Measurements from ENCODE around the gene OR52E6. TPM values are rescaled to one million over a fixed set of nuclear protein-coding genes. Genes with fewer than 3 reads are reported as not detected.

OR52E6 gene
- total RNA-seq, 6 experiments from 2014 or later: not detected

- H3K27me3 Mint-ChIP-seq (ENCODE audit: insufficient read depth): peaks cover 25% of the 10 kb centered on the region
- no peak for DNase-seq
- H3K27ac Mint-ChIP-seq: no peak overlapping the region
- H3K4me1 Mint-ChIP-seq (ENCODE audit: low read depth): peaks cover 10% of the 10 kb centered on the region
- no peaks in the 10 kb centered on the region for H3K36me3 Mint-ChIP-seq (ENCODE audit: low read depth)
- no peaks in the 10 kb centered on the region; the same call in 1 of the 2 replicates for H3K9me3 Mint-ChIP-seq
- no peak overlapping the region for H3K4me3 Mint-ChIP-seq
- no peak for TF ChIP-seq CTCF (IDR thresholded peaks at IDR 0.05)
These were observed 37.7 kb downstream of the OR52E6 start for GRCh38 chr11:5803982-5804381.

GRCh38 chr11:5796541-5796940, 45.2 kb downstream of the OR52E6 start:
- no peaks in the 10 kb centered on the region for H3K4me1 Mint-ChIP-seq (ENCODE audit: low read depth)
- DNase-seq: no peak
- TF ChIP-seq CTCF (IDR thresholded peaks at IDR 0.05): no peak
- H3K4me3 Mint-ChIP-seq: no peak overlapping the region
- H3K27ac Mint-ChIP-seq: no peak overlapping the region
- no peaks in the 10 kb centered on the region for H3K36me3 Mint-ChIP-seq (ENCODE audit: low read depth)
- no peaks in the 10 kb centered on the region for H3K9me3 Mint-ChIP-seq
- H3K27me3 Mint-ChIP-seq (ENCODE audit: insufficient read depth): no peaks in the 10 kb centered on the region

- H3K4me1 Mint-ChIP-seq (ENCODE audit: low read depth): no peaks in the 10 kb centered on the region
- no peak for DNase-seq
- no peak within 1 kb of the TSS for H3K27ac Mint-ChIP-seq
- no peaks in the 10 kb centered on the region for H3K9me3 Mint-ChIP-seq
- TF ChIP-seq CTCF (IDR thresholded peaks at IDR 0.05): no peak
- H3K4me3 Mint-ChIP-seq: no peak within 1 kb of the TSS
- H3K36me3 Mint-ChIP-seq (ENCODE audit: low read depth): no peaks in the 10 kb centered on the region
- no peaks in the 10 kb centered on the region for H3K27me3 Mint-ChIP-seq (ENCODE audit: insufficient read depth)
These were observed 50.5 kb downstream of the OR52E6 start, which contains the start of gene OR52N1 for GRCh38 chr11:5791165-5791564. Gene OR52N1 (minus strand): TSS chr11:5791265. CDS start chr11:5788816, 2,449 bp downstream.

Other genes starting within 250 kb of the OR52E6 start
- 1 to 10 TPM; 4.0 to 9.0 (median 6.6) TPM for gene TRIM6, start 245.3 kb downstream of the OR52E6 start, total RNA-seq (2021; fragmentation: NEBNext Ultra II Directional; extraction: Animal tissue kit (Norgen Biotek cat#: 25700))
- gene TRIM34, start 216.9 kb downstream of the OR52E6 start, total RNA-seq (2021; fragmentation: NEBNext Ultra II Directional; extraction: Animal tissue kit (Norgen Biotek cat#: 25700)): 1 to 10 TPM; 3.8 to 6.9 (median 4.9) TPM
- gene TRIM5, start 156.8 kb downstream of the OR52E6 start, total RNA-seq (2021; fragmentation: NEBNext Ultra II Directional; extraction: Animal tissue kit (Norgen Biotek cat#: 25700)): 10 to 100 TPM; 35.7 to 49.4 (median 43.5) TPM
- 100 to 1,000 TPM in 5 of 6 experiments, 10 to 100 TPM in 1; 77.9 to 131 (median 118) TPM for gene TRIM22, start 152.1 kb downstream of the OR52E6 start, total RNA-seq (2021; fragmentation: NEBNext Ultra II Directional; extraction: Animal tissue kit (Norgen Biotek cat#: 25700))
- not detected for gene OR56B1, start 105.4 kb downstream of the OR52E6 start, total RNA-seq (2021; fragmentation: NEBNext Ultra II Directional; extraction: Animal tissue kit (Norgen Biotek cat#: 25700))
- gene OR52N4, start 87.7 kb downstream of the OR52E6 start, total RNA-seq (2021; fragmentation: NEBNext Ultra II Directional; extraction: Animal tissue kit (Norgen Biotek cat#: 25700)): not detected
- gene OR52N5, start 58.5 kb downstream of the OR52E6 start, total RNA-seq (2021; fragmentation: NEBNext Ultra II Directional; extraction: Animal tissue kit (Norgen Biotek cat#: 25700)): not detected
- not detected for gene OR52N1, start 50.6 kb downstream of the OR52E6 start, total RNA-seq (2021; fragmentation: NEBNext Ultra II Directional; extraction: Animal tissue kit (Norgen Biotek cat#: 25700))
- not detected for gene OR52N2, start 33.0 kb downstream of the OR52E6 start, total RNA-seq (2021; fragmentation: NEBNext Ultra II Directional; extraction: Animal tissue kit (Norgen Biotek cat#: 25700))
- not detected for gene OR52E8, start 15.8 kb upstream of the OR52E6 start, total RNA-seq (2021; fragmentation: NEBNext Ultra II Directional; extraction: Animal tissue kit (Norgen Biotek cat#: 25700))
- not detected for gene OR52E4, start 38.7 kb upstream of the OR52E6 start, total RNA-seq (2021; fragmentation: NEBNext Ultra II Directional; extraction: Animal tissue kit (Norgen Biotek cat#: 25700))
- gene OR52E5, start 51.3 kb upstream of the OR52E6 start, total RNA-seq (2021; fragmentation: NEBNext Ultra II Directional; extraction: Animal tissue kit (Norgen Biotek cat#: 25700)): not detected
- not detected for gene OR56A3, start 100.4 kb upstream of the OR52E6 start, total RNA-seq (2021; fragmentation: NEBNext Ultra II Directional; extraction: Animal tissue kit (Norgen Biotek cat#: 25700))
- gene OR56A5, start 126.6 kb upstream of the OR52E6 start, total RNA-seq (2021; fragmentation: NEBNext Ultra II Directional; extraction: Animal tissue kit (Norgen Biotek cat#: 25700)): not detected
- gene OR52L1, start 145.1 kb upstream of the OR52E6 start, total RNA-seq (2021; fragmentation: NEBNext Ultra II Directional; extraction: Animal tissue kit (Norgen Biotek cat#: 25700)): not detected
- not detected for gene OR56A4, start 165.0 kb upstream of the OR52E6 start, total RNA-seq (2021; fragmentation: NEBNext Ultra II Directional; extraction: Animal tissue kit (Norgen Biotek cat#: 25700))
- not detected for gene OR56A1, start 188.9 kb upstream of the OR52E6 start, total RNA-seq (2021; fragmentation: NEBNext Ultra II Directional; extraction: Animal tissue kit (Norgen Biotek cat#: 25700))